Inflammatory macrophage treated with lipopolysaccharide for 1 hour (primary cell): ENCODE results near the gene DAZ4.
"Not testable (repeated sequence)": the region's sequence is repeated elsewhere in the genome, so short reads cannot be mapped to it uniquely, and the experiment has no call there.

Experiments used
- DNase-seq, 2 donors: peaks; one replicate each; pipeline ENCODE4 v3.0.0-alpha.2; 2020 to 2022

Gene DAZ4

GRCh38 chrY:24833619-24834018 is at the start of gene DAZ4:
TSS of gene DAZ4 (plus strand) at chrY:24833919. CDS start at chrY:24834127, 208 bp downstream.
- not testable (repeated sequence) for DNase-seq

GRCh38 chrY:24813293-24813692 is 20.4 kb upstream of the DAZ4 start, which contains the start of gene DAZ3:
TSS of gene DAZ3 (minus strand) at chrY:24813393. CDS start at chrY:24813185, 208 bp downstream.
- DNase-seq, result not testable (repeated sequence)

GRCh38 chrY:24821836-24822235 is 11.9 kb upstream of the DAZ4 start:
- DNase-seq, result not testable (repeated sequence)

GRCh38 chrY:24824184-24824879 is 9.4 kb upstream of the DAZ4 start:
- not testable (repeated sequence) for DNase-seq

- not testable (repeated sequence) for DNase-seq
Measured at GRCh38 chrY:24825069-24825468, 8.7 kb upstream of the DAZ4 start.
